ENCODE data around the gene GART. TPM values are rescaled to one million over a fixed set of nuclear protein-coding genes. Genes with fewer than 3 reads are reported as not detected.

Gene GART
- total RNA-seq, 1 donor from 2014 or later, result 58.2 TPM

DNA sequence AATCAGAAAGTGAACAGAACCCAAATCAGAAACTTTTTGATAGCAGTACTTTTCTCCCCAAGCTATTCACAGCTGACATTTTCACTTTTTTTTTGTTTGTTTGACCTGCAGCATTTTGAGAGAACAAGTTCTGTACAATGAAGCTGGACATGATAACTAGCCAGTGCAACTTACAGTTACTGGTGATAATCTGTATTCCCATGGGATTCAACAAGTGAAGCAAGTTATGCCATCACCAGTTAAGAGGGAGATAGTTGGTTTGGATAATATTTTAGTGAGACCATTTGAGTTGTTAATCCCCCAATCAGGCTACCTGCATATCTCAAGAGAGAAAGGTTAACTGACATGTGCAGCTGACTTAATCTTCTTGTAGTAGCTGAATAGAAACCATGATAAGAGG lies 19.0 kb upstream of the GART start:
- Mint-ChIP-seq H3K9me3 (ENCODE audit: low read depth) (no peaks in the 10 kb centered on the region), H3K4me3 (ENCODE audit: unreplicated experiment) (no peak overlapping the region), H3K27ac (ENCODE audit: unreplicated experiment) (peak overlapping the region; percentile 34), H3K36me3 (ENCODE audit: low read depth) (peaks cover 42% of the 10 kb centered on the region), H3K27me3 (ENCODE audit: low read depth) (no peaks in the 10 kb centered on the region), H3K4me1 (ENCODE audit: low read depth) (peaks cover 21% of the 10 kb centered on the region)
- no peak for DNase-seq (ENCODE audit: low spot score)
- TF ChIP-seq, protein P1, sequence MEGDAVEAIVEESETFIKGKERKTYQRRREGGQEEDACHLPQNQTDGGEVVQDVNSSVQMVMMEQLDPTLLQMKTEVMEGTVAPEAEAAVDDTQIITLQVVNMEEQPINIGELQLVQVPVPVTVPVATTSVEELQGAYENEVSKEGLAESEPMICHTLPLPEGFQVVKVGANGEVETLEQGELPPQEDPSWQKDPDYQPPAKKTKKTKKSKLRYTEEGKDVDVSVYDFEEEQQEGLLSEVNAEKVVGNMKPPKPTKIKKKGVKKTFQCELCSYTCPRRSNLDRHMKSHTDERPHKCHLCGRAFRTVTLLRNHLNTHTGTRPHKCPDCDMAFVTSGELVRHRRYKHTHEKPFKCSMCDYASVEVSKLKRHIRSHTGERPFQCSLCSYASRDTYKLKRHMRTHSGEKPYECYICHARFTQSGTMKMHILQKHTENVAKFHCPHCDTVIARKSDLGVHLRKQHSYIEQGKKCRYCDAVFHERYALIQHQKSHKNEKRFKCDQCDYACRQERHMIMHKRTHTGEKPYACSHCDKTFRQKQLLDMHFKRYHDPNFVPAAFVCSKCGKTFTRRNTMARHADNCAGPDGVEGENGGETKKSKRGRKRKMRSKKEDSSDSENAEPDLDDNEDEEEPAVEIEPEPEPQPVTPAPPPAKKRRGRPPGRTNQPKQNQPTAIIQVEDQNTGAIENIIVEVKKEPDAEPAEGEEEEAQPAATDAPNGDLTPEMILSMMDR (IDR thresholded peaks at IDR 0.05), result no peak

DNA sequence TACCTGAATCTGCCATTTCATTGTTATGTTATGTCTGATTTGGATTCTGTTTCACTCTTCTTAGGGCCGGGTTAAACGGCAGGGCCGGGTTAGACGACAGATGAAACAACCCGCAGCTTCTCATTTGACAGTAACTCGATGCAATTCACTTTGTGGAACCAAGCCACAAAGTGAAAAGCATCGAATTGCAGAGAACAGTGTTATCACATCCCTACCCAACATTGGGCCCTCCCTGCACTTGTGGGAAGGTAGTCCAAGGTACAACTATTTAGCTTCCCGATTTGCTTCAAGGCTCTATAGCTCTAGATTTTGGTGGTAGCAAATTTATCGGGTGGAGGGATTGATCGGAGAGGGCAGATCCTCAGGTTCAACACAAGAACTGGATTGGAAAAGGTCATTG lies 17.9 kb upstream of the GART start:
- Mint-ChIP-seq H3K36me3 (ENCODE audit: low read depth) (peaks cover 47% of the 10 kb centered on the region), H3K27me3 (ENCODE audit: low read depth) (no peaks in the 10 kb centered on the region), H3K4me1 (ENCODE audit: low read depth) (peaks cover 30% of the 10 kb centered on the region), H3K9me3 (ENCODE audit: low read depth) (no peaks in the 10 kb centered on the region), H3K4me3 (ENCODE audit: unreplicated experiment) (no peak overlapping the region), H3K27ac (ENCODE audit: unreplicated experiment) (no peak overlapping the region)
- TF ChIP-seq, protein P1 (IDR thresholded peaks at IDR 0.05), result no peak
- no peak for DNase-seq (ENCODE audit: low spot score)

DNA sequence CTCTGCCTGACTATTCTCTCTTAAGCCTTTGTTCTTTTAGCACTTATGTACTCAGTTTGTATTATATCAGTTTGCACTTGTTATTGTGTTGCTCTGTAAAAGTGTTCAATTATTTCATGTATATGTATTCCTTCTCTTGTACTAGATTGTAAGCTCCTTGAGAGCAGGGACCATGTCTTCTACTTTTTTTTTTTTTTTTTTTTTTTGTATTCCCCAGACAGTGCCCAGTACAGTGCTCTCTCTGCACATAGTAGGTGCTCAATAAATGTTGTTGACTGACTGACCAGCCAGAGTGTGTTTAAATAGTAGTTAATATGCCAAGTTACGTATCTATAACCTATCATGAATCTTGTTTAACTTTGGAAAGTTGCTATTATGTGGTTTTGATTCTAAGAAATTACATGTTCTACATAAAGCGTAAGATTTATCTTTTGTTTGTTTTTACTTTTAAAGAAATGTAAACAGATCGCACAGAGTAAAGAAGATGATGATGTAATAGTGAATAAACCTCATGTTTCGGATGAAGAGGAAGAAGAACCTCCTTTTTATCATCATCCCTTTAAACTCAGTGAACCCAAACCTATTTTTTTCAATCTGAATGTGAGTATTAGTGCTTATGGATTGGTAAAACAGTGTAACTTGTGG lies 17.0 kb upstream of the GART start:
- H3K27me3 Mint-ChIP-seq (ENCODE audit: low read depth), result no peaks in the 10 kb centered on the region
- no peak for DNase-seq (ENCODE audit: low spot score)
- TF ChIP-seq, protein P1 (IDR thresholded peaks at IDR 0.05), result no peak
- peaks cover 55% of the 10 kb centered on the region for H3K36me3 Mint-ChIP-seq (ENCODE audit: low read depth)
- no peak overlapping the region for H3K4me3 Mint-ChIP-seq (ENCODE audit: unreplicated experiment)
- H3K27ac Mint-ChIP-seq (ENCODE audit: unreplicated experiment), result no peak overlapping the region
- peaks cover 36% of the 10 kb centered on the region for H3K4me1 Mint-ChIP-seq (ENCODE audit: low read depth)
- no peaks in the 10 kb centered on the region for H3K9me3 Mint-ChIP-seq (ENCODE audit: low read depth)

DNA sequence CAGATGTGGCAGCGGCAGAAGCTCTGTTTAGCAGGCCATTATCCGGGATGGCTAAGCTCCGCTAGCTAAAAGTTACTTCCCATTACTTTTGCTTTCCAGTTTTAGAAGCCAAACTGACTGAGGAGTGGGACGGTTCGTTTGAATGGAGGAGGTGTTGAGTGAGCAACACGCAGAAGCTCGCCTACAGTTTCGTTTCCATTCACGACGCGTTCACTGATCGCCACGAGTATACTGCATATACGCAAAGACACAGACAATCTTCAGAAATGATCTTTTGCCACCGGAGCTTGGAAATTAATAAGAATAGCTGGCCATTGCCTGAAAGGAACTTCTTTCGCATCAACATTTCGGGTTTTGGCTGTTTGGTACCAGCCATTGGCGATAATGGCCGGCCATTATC lies 15.5 kb upstream of the GART start:
- DNase-seq (ENCODE audit: low spot score), result no peak
- TF ChIP-seq, protein P1 (IDR thresholded peaks at IDR 0.05), result no peak
- no peak overlapping the region for H3K27ac Mint-ChIP-seq (ENCODE audit: unreplicated experiment)
- H3K4me3 Mint-ChIP-seq (ENCODE audit: unreplicated experiment), result no peak overlapping the region
- H3K9me3 Mint-ChIP-seq (ENCODE audit: low read depth), result no peaks in the 10 kb centered on the region
- H3K36me3 Mint-ChIP-seq (ENCODE audit: low read depth), result peaks cover 60% of the 10 kb centered on the region
- H3K4me1 Mint-ChIP-seq (ENCODE audit: low read depth), result peaks cover 34% of the 10 kb centered on the region
- no peaks in the 10 kb centered on the region for H3K27me3 Mint-ChIP-seq (ENCODE audit: low read depth)

DNA sequence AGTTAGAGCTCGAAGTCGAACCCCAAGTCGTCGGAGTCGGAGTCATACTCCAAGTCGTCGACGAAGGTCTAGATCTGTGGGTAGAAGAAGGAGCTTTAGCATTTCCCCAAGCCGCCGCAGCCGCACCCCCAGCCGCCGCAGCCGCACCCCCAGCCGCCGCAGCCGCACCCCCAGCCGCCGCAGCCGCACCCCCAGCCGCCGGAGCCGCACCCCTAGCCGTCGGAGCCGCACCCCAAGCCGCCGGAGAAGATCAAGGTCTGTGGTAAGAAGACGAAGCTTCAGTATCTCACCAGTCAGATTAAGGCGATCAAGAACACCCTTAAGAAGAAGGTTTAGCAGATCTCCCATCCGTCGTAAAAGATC lies 13.0 kb upstream of the GART start:
- Mint-ChIP-seq H3K4me3 (ENCODE audit: unreplicated experiment) (no peak overlapping the region), H3K9me3 (ENCODE audit: low read depth) (no peaks in the 10 kb centered on the region), H3K36me3 (ENCODE audit: low read depth) (peaks cover 53% of the 10 kb centered on the region), H3K27me3 (ENCODE audit: low read depth) (no peaks in the 10 kb centered on the region), H3K4me1 (ENCODE audit: low read depth) (peaks cover 23% of the 10 kb centered on the region), H3K27ac (ENCODE audit: unreplicated experiment) (peak overlapping the region; percentile 45)
- DNase-seq (ENCODE audit: low spot score), result no peak
- TF ChIP-seq, protein P1 (IDR thresholded peaks at IDR 0.05), result no peak

Measured in chondrocyte (in vitro differentiated cells).